ENCODE results near the gene C12orf57.
A peak's percentile ranks its signal among the peaks of the same experiment; 100 is the strongest.

C12orf57 gene

GRCh38 chr12:6916426-6917200 lies 27.2 kb upstream of the C12orf57 start:
- no peak for DNase-seq
- in situ Hi-C loops (cut with HindIII; ENCODE audit: low pct_ligation_motif_present, low pct_unique_long_range_greater_than_20kb, low sequenced_read_pairs): no loop called here

- in situ Hi-C loops (cut with HindIII; ENCODE audit: low pct_ligation_motif_present, low pct_unique_long_range_greater_than_20kb, low sequenced_read_pairs): no loop called here
- DNase-seq: peak; percentile 25
These were observed 26.2 kb upstream of the C12orf57 start for GRCh38 chr12:6917491-6918231.

GRCh38 chr12:6919588-6919987 lies 24.2 kb upstream of the C12orf57 start:
- in situ Hi-C loops (cut with HindIII; ENCODE audit: low pct_ligation_motif_present, low pct_unique_long_range_greater_than_20kb, low sequenced_read_pairs): no loop called here
- no peak for DNase-seq

GRCh38 chr12:6921539-6921938 lies 22.3 kb upstream of the C12orf57 start:
- DNase-seq: no peak
- in situ Hi-C loops (cut with HindIII; ENCODE audit: low pct_ligation_motif_present, low pct_unique_long_range_greater_than_20kb, low sequenced_read_pairs): no loop called here

GRCh38 chr12:6921996-6922946 lies 21.6 kb upstream of the C12orf57 start:
- DNase-seq: no peak
- in situ Hi-C loops (cut with HindIII; ENCODE audit: low pct_ligation_motif_present, low pct_unique_long_range_greater_than_20kb, low sequenced_read_pairs): no loop called here

- in situ Hi-C loops (cut with HindIII; ENCODE audit: low pct_ligation_motif_present, low pct_unique_long_range_greater_than_20kb, low sequenced_read_pairs): no loop called here
- DNase-seq: no peak
These were observed 20.7 kb upstream of the C12orf57 start for GRCh38 chr12:6923003-6923732.

- no peak for DNase-seq
- in situ Hi-C loops (cut with HindIII; ENCODE audit: low pct_ligation_motif_present, low pct_unique_long_range_greater_than_20kb, low sequenced_read_pairs): no loop called here
These were observed 20.0 kb upstream of the C12orf57 start for GRCh38 chr12:6923851-6924250.

- DNase-seq: no peak
- in situ Hi-C loops (cut with HindIII; ENCODE audit: low pct_ligation_motif_present, low pct_unique_long_range_greater_than_20kb, low sequenced_read_pairs): no loop called here
These were observed 18.6 kb upstream of the C12orf57 start for GRCh38 chr12:6925239-6925539.

- in situ Hi-C loops (cut with HindIII; ENCODE audit: low pct_ligation_motif_present, low pct_unique_long_range_greater_than_20kb, low sequenced_read_pairs): no loop called here
- peak; percentile 95 for DNase-seq
These were observed 18.1 kb upstream of the C12orf57 start for GRCh38 chr12:6925540-6926279.

GRCh38 chr12:6927379-6928021 lies 16.3 kb upstream of the C12orf57 start, which contains the start of gene ATN1:
Gene ATN1 (plus strand): TSS chr12:6927959. CDS start chr12:6934002, 6,043 bp downstream.
- in situ Hi-C loops (cut with HindIII; ENCODE audit: low pct_ligation_motif_present, low pct_unique_long_range_greater_than_20kb, low sequenced_read_pairs): no loop called here
- DNase-seq: peak; percentile 85

- in situ Hi-C loops (cut with HindIII; ENCODE audit: low pct_ligation_motif_present, low pct_unique_long_range_greater_than_20kb, low sequenced_read_pairs): no loop called here
- DNase-seq: peak; percentile 26
These were observed 15.7 kb upstream of the C12orf57 start for GRCh38 chr12:6928022-6928702.

- in situ Hi-C loops (cut with HindIII; ENCODE audit: low pct_ligation_motif_present, low pct_unique_long_range_greater_than_20kb, low sequenced_read_pairs): no loop called here
- DNase-seq: no peak
These were observed 15.0 kb upstream of the C12orf57 start for GRCh38 chr12:6928703-6929407.

GRCh38 chr12:6929466-6930452 lies 14.1 kb upstream of the C12orf57 start:
- no peak for DNase-seq
- in situ Hi-C loops (cut with HindIII; ENCODE audit: low pct_ligation_motif_present, low pct_unique_long_range_greater_than_20kb, low sequenced_read_pairs): no loop called here

- in situ Hi-C loops (cut with HindIII; ENCODE audit: low pct_ligation_motif_present, low pct_unique_long_range_greater_than_20kb, low sequenced_read_pairs): no loop called here
- no peak for DNase-seq
These were observed 11.1 kb upstream of the C12orf57 start for GRCh38 chr12:6932766-6933165.

GRCh38 chr12:6934110-6934509 lies 9.7 kb upstream of the C12orf57 start:
- no peak for DNase-seq
- in situ Hi-C loops (cut with HindIII; ENCODE audit: low pct_ligation_motif_present, low pct_unique_long_range_greater_than_20kb, low sequenced_read_pairs): no loop called here
